Dermis lymphatic vessel endothelial cell (primary cell): Measurements from ENCODE around the gene WDR1. TPM values are rescaled to one million over a fixed set of nuclear protein-coding genes. Genes with fewer than 3 reads are reported as not detected.

ENCODE experiments used
- total RNA-seq: library from RNA; depleted of rRNA; stranded (reverse); fragments of >200 nt; gene quantifications from 2 replicates; pipeline ENCODE4 v1.2.1, GENCODE V29; 2014

WDR1 gene
- total RNA-seq = 321 and 365 TPM in 2 replicates

DNA sequence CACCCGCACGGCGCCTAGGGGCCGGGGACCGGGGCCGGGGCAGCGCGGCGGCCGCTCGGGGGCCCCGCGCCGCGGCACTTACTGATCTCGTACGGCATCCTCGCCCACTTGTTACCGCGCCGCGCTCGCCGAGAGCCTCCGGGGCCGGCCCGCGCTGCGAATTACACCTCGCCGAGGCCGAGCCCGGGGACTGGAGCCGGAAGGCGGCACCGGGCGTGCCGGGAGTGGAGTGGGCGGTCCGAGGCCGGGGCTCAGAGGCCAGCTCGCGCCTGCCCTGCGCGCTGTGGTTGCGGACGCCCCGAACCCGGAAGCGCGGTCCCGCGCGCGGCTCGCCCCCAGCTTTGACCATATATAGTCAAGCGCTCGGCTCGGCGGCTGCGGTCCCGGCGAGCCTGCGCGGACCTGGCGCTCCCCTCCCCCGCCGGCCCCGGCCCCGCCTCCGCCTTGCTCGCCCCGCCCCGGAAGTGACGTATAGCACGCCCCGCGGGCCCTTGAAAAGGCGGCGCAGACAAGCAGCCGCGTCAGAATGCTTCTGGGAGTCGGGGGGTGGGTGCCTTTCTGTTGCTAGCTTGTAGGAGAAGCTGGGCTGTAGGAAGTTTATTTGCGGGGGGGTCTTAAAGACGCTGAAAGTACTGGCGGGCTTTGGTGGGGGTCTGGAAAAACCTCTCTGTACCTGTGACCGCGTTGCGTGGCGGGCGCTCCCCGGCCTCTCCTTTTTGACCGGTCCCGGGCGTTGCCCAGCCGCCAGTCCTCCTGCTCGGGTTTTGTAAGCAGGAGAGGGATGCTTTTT, at the start of gene WDR1:
Gene WDR1, minus strand, starts transcription at position 231 of the 790 bp plus-strand sequence. Its CDS starts 133 bp downstream, at position 98.

Other genes with a start within 250 kb of the WDR1 start
- gene SLC2A9, start 95.3 kb downstream of the WDR1 start, total RNA-seq = 1.2 and 1.4 TPM in 2 replicates